ENCODE measurements around the gene TAS2R30.
A peak's percentile ranks its signal among the peaks of the same experiment; 100 is the strongest.

TAS2R30 gene

DNA sequence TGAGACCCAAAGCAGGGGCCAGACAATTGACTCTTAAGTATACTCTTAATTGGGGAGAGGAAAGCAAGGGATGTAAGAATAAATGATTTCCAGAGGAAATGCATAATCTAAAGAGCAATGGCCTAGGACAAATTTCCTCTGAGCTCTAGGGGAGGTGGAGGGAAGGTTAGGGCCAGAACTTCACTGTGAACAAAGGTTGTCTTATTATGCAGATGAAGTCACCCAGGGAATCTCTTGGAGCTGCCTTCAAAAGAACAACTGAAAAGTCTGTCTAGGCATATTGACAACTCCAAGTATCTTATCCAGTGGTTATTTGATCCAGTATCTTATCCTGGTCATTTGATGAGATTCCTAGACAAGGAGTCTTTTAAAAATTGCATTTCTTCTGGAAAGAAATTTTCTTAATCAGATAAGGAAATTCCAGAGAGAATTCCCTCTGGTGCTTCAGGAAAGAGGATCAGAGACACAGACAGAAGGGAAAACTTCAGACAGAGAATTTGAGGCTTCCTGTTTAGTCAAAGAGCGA lies 20.0 kb upstream of the TAS2R30 start:
- H3K36me3 ChIP-seq (ENCODE audit: control insufficient read depth in 2 of 2, insufficient read depth in 1 of 2, low read length in 2 of 2), result peaks cover 0 to 3% of the 10 kb centered on the region in 2 experiments; a peak in 1 of 3 replicates
- H3K4me3 ChIP-seq (ENCODE audit: low read depth, low read length), result no peak overlapping the region
- no peaks in the 10 kb centered on the region for H3K4me1 ChIP-seq (ENCODE audit: control insufficient read depth, insufficient read depth, low read length)
- no peak overlapping the region for H3K27ac ChIP-seq (ENCODE audit: extremely low read depth, low read depth, low read length)
- no peaks in the 10 kb centered on the region; the same call in none of the 2 replicates for H3K9me3 ChIP-seq (ENCODE audit: control insufficient read depth, insufficient read depth, low read depth, low read length)
- ChIA-PET POLR2A (interaction anchor here (1.6 kb wide), 1 partner anchor 17 kb away, joined by 3 read pairs; the partner anchor contains the start of gene SMIM10L1), CTCF (no interaction called here)
- TF ChIP-seq ZNF530 (tag by site-specific recombination; IDR thresholded peaks at IDR 0.05; ENCODE audit: low read depth) (peak; percentile 99), SCRT2 (tag by site-specific recombination; IDR thresholded peaks at IDR 0.05) (no peak)
- TF ChIP-seq, protein P1, sequence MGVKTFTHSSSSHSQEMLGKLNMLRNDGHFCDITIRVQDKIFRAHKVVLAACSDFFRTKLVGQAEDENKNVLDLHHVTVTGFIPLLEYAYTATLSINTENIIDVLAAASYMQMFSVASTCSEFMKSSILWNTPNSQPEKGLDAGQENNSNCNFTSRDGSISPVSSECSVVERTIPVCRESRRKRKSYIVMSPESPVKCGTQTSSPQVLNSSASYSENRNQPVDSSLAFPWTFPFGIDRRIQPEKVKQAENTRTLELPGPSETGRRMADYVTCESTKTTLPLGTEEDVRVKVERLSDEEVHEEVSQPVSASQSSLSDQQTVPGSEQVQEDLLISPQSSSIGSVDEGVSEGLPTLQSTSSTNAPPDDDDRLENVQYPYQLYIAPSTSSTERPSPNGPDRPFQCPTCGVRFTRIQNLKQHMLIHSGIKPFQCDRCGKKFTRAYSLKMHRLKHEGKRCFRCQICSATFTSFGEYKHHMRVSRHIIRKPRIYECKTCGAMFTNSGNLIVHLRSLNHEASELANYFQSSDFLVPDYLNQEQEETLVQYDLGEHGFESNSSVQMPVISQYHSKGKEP (tag by site-specific recombination; IDR thresholded peaks at IDR 0.05), result no peak

DNA sequence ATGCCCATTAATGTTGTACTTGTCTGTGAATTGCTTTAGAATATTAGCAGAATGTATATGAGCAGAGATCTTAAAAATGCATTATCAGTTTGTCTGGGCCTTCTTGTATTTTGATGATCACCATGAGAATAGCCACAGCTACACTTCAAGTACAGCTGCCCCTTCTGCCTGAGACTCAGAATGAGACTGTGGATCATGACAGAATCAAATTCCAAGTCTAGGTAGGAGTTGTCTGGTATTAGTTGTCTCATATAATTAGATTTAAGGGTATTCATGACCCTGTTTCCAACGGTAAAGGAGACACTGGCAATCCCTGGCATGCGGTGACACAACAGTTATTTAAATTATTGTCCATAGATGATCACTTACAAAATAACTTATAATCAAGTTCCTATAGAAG lies 18.3 kb upstream of the TAS2R30 start:
- TF ChIP-seq ZNF76 (tag by site-specific recombination; IDR thresholded peaks at IDR 0.05; ENCODE audit: borderline replicate concordance, low read depth), result no peak
- TF ChIP-seq, protein P2, sequence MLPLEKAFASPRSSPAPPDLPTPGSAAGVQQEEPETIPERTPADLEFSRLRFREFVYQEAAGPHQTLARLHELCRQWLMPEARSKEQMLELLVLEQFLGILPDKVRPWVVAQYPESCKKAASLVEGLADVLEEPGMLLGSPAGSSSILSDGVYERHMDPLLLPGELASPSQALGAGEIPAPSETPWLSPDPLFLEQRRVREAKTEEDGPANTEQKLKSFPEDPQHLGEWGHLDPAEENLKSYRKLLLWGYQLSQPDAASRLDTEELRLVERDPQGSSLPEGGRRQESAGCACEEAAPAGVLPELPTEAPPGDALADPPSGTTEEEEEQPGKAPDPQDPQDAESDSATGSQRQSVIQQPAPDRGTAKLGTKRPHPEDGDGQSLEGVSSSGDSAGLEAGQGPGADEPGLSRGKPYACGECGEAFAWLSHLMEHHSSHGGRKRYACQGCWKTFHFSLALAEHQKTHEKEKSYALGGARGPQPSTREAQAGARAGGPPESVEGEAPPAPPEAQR (tag by site-specific recombination; IDR thresholded peaks at IDR 0.05), result no peak
- TF ChIP-seq, protein P3, sequence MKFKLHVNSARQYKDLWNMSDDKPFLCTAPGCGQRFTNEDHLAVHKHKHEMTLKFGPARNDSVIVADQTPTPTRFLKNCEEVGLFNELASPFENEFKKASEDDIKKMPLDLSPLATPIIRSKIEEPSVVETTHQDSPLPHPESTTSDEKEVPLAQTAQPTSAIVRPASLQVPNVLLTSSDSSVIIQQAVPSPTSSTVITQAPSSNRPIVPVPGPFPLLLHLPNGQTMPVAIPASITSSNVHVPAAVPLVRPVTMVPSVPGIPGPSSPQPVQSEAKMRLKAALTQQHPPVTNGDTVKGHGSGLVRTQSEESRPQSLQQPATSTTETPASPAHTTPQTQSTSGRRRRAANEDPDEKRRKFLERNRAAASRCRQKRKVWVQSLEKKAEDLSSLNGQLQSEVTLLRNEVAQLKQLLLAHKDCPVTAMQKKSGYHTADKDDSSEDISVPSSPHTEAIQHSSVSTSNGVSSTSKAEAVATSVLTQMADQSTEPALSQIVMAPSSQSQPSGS (tag by site-specific recombination; IDR thresholded peaks at IDR 0.05; ENCODE audit: low read depth), result no peak
- no peak for TF ChIP-seq ZNF510 (tag by site-specific recombination; IDR thresholded peaks at IDR 0.05; ENCODE audit: insufficient replicate concordance)
- TF ChIP-seq ZNF140 (tag by site-specific recombination; IDR thresholded peaks at IDR 0.05), result no peak
- TF ChIP-seq ZNF112 (tag by site-specific recombination; IDR thresholded peaks at IDR 0.05), result no peak
- ChIA-PET CTCF (no interaction called here), POLR2A (no interaction called here)
- H3K4me1 ChIP-seq (ENCODE audit: control insufficient read depth, insufficient read depth, low read length), result no peaks in the 10 kb centered on the region
- H3K9me3 ChIP-seq (ENCODE audit: control insufficient read depth, insufficient read depth, low read depth, low read length), result no peaks in the 10 kb centered on the region; the same call in none of the 2 replicates
- peaks cover 0 to 3% of the 10 kb centered on the region in 2 experiments; a peak in 1 of 3 replicates for H3K36me3 ChIP-seq (ENCODE audit: control insufficient read depth in 2 of 2, insufficient read depth in 1 of 2, low read length in 2 of 2)
- H3K4me3 ChIP-seq (ENCODE audit: low read depth, low read length), result no peak overlapping the region
- H3K27ac ChIP-seq (ENCODE audit: extremely low read depth, low read depth, low read length), result no peak overlapping the region

DNA sequence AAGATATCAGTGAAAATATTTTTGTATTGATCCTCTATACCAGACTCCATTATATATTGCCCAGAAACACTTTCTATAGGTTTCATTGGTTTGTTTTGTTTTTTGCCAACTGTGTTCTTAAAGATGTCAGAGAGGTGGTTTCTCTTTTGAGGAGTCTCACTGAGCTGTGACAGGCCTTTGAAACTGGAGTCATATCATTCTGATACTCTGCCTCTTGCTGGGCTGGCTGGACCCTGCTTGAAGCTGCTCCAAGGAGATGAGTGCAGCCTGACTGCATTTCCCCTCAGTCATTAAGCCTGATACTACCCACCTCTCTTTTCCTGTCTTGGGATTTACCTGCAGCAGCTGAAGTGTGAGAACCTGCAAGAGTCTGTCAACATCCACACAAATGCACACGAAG lies 16.4 kb upstream of the TAS2R30 start:
- ChIA-PET POLR2A (no interaction called here), CTCF (interaction anchor here (0.7 kb wide), 1 partner anchor 18 kb away, joined by 3 read pairs; no protein-coding TSS in a partner anchor)
- Histone ChIP-seq H3K27ac (ENCODE audit: extremely low read depth, low read depth, low read length) (no peak overlapping the region), H3K9me3 (ENCODE audit: control insufficient read depth, insufficient read depth, low read depth, low read length) (no peaks in the 10 kb centered on the region; the same call in none of the 2 replicates), H3K36me3 (ENCODE audit: control insufficient read depth in 2 of 2, insufficient read depth in 1 of 2, low read length in 2 of 2) (peaks cover 0 to 3% of the 10 kb centered on the region in 2 experiments; a peak in 2 of 3 replicates), H3K4me3 (ENCODE audit: low read depth, low read length) (no peak overlapping the region), H3K4me1 (ENCODE audit: control insufficient read depth, insufficient read depth, low read length) (no peaks in the 10 kb centered on the region)
- TF ChIP-seq ZNF354C (tag by site-specific recombination; IDR thresholded peaks at IDR 0.05; ENCODE audit: borderline replicate concordance, low read depth) (no peak), FEZF1 (tag by site-specific recombination; IDR thresholded peaks at IDR 0.05) (no peak), ZNF324 (tag by site-specific recombination; IDR thresholded peaks at IDR 0.05) (no peak), ZNF785 (tag by site-specific recombination; IDR thresholded peaks at IDR 0.05) (no peak), ZNF837 (tag by site-specific recombination; IDR thresholded peaks at IDR 0.05) (no peak), ZNF423 (tag by site-specific recombination; IDR thresholded peaks at IDR 0.05) (no peak), ZNF274 (IDR thresholded peaks at IDR 0.05; ENCODE audit: low read length) (no peak), ZNF274 (tag by site-specific recombination; IDR thresholded peaks at IDR 0.05; ENCODE audit: borderline replicate concordance) (no peak), ZNF670 (tag by site-specific recombination; IDR thresholded peaks at IDR 0.05; ENCODE audit: low read depth) (no peak), GLI2 (tag by site-specific recombination; IDR thresholded peaks at IDR 0.05; ENCODE audit: borderline replicate concordance, low read depth) (no peak), ZNF2 (tag by site-specific recombination; IDR thresholded peaks at IDR 0.05) (no peak), OSR2 (tag by site-specific recombination; IDR thresholded peaks at IDR 0.05) (no peak), KLF9 (tag by site-specific recombination; IDR thresholded peaks at IDR 0.05; ENCODE audit: low read depth) (no peak), KLF16 (tag by site-specific recombination; IDR thresholded peaks at IDR 0.05) (no peak)
- TF ChIP-seq, protein P4, sequence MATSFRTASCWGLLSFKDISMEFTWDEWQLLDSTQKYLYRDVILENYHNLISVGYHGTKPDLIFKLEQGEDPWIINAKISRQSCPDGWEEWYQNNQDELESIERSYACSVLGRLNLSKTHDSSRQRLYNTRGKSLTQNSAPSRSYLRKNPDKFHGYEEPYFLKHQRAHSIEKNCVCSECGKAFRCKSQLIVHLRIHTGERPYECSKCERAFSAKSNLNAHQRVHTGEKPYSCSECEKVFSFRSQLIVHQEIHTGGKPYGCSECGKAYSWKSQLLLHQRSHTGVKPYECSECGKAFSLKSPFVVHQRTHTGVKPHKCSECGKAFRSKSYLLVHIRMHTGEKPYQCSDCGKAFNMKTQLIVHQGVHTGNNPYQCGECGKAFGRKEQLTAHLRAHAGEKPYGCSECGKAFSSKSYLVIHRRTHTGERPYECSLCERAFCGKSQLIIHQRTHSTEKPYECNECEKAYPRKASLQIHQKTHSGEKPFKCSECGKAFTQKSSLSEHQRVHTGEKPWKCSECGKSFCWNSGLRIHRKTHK (tag by site-specific recombination; IDR thresholded peaks at IDR 0.05), result no peak
- TF ChIP-seq, protein P5, sequence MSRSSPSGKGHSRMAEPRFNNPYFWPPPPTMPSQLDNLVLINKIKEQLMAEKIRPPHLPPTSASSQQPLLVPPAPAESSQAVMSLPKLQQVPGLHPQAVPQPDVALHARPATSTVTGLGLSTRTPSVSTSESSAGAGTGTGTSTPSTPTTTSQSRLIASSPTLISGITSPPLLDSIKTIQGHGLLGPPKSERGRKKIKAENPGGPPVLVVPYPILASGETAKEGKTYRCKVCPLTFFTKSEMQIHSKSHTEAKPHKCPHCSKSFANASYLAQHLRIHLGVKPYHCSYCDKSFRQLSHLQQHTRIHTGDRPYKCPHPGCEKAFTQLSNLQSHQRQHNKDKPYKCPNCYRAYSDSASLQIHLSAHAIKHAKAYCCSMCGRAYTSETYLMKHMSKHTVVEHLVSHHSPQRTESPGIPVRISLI (tag by site-specific recombination; IDR thresholded peaks at IDR 0.05), result no peak

Data from HEK293 (cell line).